ENCODE results near the gene OR5C1.
"Not testable (repeated sequence)": the region's sequence is repeated elsewhere in the genome, so short reads cannot be mapped to it uniquely, and the experiment has no call there.

Gene OR5C1

DNA sequence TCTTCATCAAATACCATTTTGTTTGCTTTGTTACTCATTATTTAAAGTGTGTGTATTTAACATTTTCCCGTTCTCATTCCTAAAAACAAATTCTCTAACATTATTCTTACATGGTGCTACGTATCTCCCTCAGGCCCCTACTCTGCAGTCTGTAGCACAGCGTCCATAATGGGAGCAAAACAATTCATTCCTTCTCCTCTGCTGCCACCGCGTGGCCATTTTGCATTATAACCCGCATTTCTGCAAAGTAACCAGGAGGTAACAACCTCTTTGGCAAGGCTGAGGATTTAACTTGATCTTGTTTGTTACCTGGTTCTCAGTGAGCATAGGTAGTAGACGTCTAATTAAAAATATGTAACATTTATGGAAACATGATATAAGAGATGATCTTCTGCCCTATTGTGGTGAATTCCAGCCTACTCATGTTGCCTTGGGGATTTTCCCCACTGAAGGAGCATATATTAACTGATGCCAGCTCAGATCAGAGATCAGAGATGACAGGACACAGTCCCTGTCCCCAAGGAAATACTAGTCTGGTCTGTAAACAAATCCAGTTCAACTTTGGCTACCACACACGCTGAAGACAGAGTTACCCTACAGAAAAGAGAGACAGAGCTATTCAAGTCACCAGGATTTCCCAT, 21.7 kb downstream of the OR5C1 start:
- peak; percentile 50 to 66 (median 51) for DNase-seq (ENCODE audit: low read depth in 3 of 3)

DNA sequence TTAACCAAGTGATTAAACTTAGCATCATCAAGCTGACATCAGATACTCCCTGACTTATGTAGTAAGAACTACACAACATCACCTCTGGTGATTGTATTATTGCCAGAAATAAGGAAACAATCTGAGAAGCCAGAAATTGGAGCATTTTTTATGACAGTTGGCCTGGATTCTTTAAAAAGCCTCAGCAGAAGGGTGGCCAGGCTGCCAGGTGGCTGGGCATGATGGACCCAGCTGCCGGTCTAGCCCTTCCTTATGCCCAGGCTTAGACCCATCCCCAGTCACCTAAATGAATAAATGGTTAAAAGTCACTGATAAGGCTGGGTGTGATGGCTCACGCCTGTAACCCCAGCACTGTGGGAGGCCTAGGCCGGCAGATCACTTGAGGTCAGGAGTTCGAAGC, 24.0 kb downstream of the OR5C1 start:
- DNase-seq (ENCODE audit: low read depth in 3 of 3), result no peak

DNA sequence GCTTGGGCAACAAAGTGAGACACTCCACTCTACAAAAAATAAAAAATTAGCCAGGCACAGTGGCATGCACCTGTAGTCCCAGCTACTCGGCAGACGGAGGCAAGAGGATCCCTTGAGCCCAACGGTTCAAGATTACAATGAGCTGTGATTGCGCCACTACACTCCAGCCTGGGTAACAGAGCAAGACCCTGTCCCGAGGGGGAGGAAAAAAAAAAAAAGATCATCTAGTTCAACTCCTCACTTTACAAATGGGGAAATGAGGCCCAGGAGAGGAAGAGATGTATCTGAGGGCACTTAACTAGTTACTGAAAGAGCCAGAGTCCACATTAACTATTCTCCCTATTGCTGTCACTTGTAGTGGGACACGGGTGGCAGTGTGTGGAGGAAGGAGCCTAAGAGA, 25.8 kb downstream of the OR5C1 start:
- DNase-seq (ENCODE audit: low read depth in 3 of 3), result no peak

DNA sequence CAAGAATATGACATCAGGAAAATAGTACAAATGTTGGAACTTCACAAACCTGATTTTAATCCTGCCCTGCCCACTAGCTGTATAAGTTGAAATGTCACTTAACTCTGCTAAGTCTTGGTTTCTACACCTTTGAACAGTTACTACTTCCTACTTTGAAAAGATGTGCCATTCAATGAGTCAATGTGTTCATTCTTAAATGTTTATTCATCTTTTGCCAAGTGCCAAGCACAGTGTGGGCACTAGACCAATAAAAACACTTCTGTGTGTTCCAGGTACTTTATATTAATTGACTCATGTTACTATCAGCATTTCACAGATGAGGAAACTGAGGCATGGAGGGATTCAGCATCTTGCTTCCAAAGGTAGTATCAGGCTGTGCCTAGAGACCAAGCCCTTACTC, 26.8 kb downstream of the OR5C1 start:
- no peak for DNase-seq (ENCODE audit: low read depth in 3 of 3)

DNA sequence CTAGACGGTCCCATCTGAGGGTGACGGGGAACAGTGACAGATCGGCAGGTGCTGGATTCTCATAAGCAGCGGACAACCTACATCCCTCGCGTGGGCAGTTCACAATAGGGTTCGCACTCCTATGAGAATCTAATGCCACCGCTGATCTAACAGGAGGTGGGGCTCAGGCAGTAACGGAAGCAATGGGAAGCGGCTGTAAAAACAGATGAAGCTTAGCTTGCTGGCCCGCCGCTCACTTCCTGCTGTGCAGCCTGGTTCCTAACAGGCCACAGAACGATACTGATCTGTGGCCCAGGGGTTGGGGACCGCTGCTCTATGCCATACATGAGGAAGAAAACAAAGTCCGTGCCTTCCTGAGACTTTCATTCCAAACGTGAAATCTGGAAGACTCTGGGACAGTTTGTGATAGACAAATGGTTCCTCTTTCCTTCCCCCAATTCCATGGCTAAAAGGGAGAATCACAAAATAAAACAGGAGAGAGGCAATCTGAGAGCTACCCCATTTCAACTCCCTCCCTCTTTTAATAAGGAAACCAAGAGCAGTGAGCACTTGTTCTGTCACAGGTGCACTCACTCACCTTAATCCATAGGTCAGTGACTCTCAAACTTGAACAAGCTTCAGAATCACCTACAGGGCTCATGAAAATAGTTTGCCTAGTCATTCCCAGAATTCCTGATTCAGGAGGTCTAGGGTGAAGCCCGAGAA, 27.6 kb downstream of the OR5C1 start:
- DNase-seq (ENCODE audit: low read depth in 3 of 3), result peak in 1 of 3 experiments; percentile 39

DNA sequence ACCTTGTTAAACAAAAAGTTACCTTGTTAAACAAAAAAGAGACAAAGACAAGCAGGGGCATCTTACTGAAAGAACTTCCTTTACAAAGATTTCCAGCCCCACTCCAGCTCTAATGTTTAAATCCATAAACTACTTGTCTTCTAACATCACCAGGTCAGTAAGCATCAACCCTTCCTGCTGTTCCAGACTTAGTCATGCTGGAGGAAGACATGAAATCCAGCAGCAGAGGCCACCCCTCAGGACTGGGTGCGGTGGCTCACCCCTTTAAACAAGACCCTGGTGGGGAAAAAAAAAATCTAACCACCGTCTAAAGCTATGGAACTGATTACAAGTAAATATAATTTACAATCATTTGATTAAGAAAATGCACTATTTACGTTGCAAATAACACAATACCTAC, 30.6 kb downstream of the OR5C1 start:
- DNase-seq (ENCODE audit: low read depth in 3 of 3), result no peak

DNA sequence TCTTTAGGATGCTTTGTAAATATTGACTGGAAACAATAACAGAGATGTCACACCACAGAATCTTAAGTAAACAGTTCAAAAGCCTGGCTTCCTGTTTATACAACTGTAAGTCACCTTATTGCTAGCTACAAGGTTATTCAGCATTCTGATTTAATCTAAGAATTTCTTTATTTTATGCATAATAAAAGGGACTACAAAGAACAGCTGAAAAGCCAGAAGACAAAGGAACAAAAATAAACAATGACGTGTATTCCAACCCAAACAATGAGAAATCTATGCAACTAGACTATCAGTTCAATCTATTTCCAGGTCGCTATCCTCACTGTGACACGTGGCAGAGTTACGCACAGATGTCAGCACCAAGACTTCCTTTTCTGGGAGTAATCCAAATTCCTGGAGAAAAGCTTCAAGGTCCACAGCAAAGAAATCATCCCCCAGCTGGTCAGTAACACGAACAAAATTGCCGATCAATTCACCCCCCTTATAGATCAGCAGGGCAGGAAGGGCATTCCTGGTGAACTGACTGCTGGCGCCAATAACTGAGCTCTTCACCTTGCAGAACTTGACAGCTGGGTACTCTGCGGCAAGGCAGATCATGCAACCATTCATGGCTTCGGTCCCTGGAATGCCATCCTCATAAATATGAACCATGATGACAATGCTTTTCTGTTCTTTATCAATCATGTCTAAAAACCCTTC, 31.2 kb downstream of the OR5C1 start:
- no peak for DNase-seq (ENCODE audit: low read depth in 3 of 3)

DNA sequence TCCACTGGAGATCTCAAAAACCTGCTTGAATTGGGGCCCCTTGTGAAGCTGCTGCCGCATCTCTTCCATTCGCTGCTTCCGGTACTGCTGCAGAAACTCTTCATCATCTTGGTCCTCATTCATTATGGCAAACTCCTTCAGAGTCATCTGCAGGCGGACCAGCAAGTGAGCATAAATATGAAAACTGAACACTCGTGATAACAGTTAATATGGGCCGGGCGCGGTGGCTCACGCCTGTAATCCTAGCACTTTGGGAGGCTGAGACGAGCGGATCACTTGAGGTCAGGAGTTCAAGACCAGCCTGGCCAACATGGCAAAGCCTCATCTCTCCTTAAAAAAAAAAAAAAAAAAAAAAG, 31.7 kb downstream of the OR5C1 start:
- no peak for DNase-seq (ENCODE audit: low read depth in 3 of 3)

DNA sequence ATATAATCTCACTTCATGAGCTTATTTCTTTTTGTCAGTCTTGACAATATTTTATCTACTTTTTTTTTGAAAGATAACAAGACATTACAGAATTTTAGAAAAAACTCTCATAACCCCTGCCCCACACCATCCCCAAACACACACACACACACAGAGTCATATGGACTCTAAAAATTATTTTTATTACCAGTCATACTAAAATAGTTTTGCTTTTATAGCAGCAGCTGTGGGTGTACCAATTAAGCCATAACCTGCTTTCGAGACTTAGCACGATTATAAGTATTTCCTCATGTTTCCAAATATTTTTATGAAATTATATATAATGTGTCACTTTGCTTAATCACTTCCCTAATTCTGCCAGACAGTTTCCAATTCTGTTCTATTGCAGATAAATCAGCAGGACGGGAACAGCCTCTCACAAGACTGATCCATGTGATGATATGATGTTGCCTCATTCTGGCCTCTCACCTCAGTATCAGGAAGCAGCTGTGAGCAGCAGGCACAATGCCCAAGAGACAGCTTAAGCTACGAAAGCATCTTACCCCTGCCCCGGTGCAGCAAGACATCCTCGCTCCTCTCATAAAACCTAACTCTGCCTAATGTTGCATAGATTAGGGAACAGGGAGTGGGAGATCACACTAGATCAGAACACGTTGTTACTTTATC, 32.7 kb downstream of the OR5C1 start:
- no peak for DNase-seq (ENCODE audit: low read depth in 3 of 3)

DNA sequence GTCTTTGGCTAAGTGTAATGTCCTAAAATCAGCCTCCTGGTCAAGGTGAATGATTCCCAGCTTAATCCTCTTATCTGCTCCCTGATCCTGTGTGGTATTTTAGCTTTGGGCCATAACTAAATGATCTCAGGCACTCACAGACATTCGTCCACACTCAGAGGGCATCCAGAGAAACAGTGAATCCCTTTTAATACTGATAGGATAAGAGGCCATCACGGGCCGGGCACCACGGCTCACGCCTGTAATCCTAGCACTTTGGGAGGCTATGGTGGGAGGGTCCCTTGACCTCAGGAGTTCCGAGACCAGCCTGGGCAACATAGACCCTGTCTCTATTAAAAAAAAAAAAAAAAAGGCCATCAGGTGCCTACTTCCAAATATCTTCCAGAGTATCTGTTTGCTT, 33.3 kb downstream of the OR5C1 start:
- DNase-seq (ENCODE audit: low read depth in 3 of 3), result no peak

DNA sequence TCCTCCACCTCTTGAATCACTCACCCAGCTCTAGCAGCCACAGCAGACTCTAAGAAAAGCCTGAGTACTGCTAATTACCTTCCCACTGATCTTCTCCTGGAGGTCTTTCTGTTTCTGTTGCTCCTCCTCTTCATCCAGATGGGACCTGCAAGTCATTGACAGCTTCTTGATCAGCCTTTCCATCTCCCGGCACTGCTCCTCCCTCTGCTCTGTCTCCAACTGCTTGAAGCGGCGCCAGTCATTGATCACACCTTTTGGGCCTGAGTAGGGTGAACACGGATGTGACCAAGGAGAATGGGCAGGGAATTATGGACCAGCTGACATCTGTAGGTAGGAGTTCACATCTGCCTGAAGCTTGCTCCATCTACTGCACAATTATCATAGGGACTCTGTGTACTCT, 34.2 kb downstream of the OR5C1 start:
- no peak for DNase-seq (ENCODE audit: low read depth in 3 of 3)

DNA sequence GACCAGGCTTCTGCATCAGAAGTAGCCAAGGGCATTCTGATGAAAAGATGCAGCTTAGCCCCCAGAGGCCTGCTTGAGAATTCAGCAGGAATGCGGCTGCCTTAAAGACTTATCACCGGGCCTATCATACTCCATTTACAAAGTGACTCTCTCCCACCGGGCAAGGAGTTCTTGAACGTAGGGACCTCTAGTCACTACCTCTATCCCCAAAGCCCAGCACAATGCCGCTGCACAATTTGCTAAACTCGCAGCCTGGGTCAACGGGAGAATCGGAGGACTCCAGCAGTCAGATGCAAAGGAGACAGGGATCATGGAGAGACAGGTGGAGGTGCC, 39.0 kb downstream of the OR5C1 start:
- DNase-seq (ENCODE audit: low read depth in 3 of 3), result no peak

DNA sequence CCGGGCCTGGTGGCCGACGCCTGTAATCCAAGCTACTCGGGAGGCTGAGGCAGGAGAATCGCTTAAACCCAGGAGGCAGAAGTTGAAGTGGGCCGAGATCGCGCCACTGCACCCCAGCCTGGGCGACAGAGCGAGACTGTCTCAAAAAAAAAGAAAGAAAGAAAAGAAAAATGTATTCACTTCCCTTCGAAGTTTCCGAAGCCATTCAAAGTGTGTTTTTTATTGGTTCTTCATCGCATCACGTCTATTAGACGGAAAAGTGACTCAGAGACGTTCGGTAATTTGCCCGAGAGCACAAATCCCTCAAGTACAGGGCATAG, 40.2 kb downstream of the OR5C1 start:
- DNase-seq (ENCODE audit: low read depth in 3 of 3), result not testable (repeated sequence)

DNA sequence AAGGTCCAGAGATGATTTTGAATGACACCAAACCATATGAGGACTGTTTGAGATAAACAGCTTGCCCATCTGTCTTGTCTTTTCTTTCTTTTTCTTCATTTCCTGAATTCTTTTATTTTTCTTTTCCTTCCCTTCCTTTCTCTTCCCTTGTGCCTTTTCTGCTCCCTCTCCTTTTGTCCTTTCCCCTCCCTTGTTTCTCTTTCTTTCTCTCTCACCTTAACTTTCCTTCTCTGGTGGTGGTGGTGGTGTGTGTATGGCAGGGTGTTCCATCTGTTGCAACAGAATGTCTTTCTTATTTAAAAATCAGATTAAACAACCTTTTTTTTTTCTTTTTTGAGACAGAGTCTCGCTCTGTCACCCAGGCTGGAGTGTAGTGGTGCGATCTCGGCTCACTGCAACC, 43.5 kb downstream of the OR5C1 start:
- no peak for DNase-seq (ENCODE audit: low read depth in 3 of 3)

DNA sequence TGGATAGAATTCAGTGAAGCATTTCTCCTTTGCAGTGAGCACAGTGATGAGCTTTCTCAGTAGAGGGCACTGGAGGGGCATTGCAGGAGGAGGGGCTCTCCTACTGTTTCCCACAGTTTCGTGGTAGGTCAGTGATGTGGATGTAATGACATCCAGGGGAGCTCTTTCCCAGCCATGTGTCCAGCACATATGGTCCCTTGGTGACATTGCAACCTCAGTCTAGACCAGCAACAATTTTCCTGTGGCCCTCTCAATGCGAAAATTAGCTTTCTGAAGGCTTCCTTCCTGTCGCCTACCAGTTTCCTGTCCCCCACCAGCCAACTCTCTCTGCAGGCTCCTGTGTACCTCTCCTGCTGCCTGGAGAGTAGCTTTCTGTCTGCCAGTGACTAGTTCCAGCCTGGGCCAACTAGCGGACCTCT, 46.6 kb downstream of the OR5C1 start:
- no peak for DNase-seq (ENCODE audit: low read depth in 3 of 3)

DNA sequence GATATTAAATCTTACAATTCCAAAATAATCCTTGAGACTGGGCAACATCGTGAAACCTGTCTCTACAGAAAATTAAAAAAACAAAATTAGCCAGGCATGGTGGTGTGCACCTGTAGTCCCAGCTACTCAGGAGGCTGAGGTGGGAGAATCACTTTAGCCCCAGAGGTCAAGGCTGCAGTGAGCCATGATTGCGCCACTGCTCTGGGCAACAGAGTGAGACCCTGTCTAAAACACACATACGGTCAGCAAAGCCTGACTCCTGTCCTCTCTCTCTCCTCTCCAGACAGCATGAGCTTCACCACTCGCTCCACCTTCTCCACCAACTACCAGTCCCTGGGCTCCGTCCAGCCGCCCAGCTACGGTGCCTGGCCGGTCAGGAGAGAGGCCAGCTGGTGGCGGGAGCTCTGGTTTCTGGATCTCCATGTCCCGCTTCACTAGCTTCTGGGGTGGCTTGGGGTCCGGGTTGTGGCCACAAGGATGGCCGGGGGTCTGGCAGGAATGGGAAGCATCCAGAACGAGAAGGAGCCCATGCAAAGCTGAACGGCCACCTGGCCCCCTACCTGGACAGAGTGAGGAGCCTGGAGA, 48.6 kb downstream of the OR5C1 start:
- no peak for DNase-seq (ENCODE audit: low read depth in 3 of 3)

DNA sequence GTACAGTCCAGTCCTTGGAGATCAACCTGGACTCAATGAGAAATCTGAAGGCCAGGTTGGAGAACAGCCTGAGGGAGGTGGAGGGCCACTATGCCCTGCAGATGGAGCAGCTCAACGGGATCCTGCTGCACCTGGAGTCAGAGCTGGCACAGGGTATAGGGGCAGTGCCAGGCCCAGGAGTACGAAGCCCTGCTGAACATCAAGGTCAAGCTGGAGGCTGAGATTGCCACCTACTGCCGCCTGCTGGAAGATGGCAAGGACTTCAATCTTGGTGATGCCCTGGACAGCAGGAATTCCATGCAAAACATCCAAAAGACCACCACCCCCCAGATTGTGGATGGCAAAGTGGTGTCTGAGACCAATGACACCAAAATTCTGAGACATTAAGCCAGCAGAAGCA, 49.7 kb downstream of the OR5C1 start:
- DNase-seq (ENCODE audit: low read depth in 3 of 3), result not testable (repeated sequence)
